Measurements from ENCODE around the gene METTL25B.

The METTL25B gene

DNA sequence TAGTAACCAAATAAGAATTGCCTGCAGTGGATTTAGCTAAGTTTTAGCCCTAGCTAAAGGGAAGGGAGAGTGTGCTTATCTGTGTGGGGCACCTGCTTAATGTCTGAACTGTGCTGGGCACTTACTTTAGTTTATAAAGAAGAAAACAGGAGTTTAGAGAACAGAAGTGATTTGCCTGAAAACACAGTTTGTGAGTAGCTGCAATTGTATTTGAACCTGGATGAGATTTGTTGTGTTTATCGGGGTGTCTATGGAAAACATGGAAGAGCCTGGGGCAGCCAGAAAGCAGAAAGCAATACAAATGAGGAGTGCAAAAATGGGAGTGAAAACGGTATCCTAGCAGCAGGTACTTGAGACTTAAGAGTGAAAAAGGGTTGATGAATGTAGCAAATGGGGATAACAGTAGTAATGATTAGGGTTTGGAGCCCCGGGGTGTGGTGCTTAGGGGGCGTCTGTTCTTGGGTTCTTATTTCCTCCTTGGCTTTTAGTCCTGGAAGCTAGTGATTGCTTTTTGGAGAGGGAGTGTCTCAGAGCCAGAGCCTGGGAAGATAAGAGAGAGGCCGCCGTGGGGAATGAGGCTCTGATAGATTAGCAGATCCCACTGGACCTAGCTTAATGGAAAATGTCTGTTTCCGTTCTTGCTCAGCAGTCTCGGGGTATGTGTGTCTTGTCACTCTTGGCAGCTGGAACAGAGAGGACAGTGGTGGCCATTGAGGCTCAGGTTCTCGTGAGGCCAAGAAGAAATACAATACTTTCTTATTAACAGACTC is 44.6 kb downstream of the METTL25B start:
- no peak for FAIRE-seq

DNA sequence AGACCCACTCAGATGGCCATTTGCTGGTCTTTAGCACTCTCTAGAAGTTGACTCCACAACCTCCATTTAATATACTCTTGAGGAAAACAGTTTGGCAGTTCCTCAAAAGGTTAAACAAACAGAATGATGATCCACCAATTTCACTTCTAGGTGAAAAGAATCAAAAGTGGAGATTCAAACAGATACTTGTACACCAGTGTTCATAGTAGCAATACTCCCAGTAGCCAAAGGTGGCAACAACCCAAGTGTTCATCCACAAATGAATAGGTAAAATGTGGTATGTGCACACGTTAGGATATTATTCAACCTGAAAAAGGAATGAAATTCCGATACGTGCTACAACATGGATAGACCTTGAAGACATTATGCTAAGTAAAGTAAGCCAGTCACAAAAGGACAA is 45.3 kb downstream of the METTL25B start:
- FAIRE-seq: no peak

DNA sequence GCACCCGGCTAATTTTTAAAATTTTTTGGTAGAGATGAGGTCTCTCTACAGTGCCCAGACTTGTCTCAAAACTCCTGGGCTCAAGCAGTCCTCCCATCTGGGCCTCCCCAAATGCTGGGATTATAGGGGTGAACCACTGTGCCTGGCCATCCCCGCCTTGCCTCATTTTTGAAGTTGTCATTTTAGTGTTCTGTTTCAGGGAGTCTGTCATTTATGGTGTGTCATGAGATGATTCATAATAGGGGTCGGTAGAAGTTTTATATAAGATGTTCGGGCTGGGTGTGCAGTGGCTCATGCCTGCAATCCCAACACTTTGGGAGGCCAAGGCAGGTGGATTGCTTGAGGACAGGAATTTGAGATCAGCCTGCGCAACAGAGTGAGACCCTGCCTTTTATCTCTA is 47.5 kb downstream of the METTL25B start:
- no peak for FAIRE-seq

DNA sequence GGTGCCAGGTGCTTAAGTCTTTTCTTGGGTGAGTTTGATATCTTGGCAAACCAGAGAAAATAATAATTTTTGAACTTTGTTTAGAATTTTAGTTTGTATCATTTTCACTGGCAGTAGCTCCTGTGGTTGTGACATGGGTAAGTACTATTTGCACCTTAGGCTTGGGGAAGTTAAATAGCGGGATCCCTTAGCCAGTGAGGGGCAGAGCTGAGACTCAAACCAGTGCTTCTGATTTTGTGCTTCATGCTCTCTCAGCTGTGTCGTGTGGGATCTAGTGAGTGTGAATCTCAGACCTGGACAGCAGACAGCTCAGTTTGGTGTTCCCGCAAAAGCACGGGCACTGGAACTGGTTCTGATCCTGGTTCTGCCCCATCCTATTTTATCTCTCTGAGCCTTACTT is 48.7 kb downstream of the METTL25B start:
- FAIRE-seq: no peak

DNA sequence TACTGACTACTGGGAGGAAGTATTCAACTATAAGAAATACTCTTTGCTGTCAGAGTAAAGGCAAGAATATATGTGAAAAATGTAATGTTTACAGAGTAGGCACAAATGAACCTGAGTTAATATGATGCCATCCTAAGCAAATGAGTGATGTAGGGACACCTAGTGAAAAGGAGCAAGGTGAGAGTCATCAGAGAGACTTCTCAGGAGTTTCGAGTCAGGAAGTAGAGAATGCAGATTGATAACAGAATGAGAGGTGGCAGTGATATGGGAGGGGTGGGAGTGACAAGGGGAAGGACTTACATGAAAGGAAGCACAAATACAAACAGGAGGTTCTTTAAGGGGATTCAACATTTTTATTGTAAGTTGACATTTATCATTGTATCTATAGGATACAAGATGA is 49.3 kb downstream of the METTL25B start:
- no peak for FAIRE-seq

DNA sequence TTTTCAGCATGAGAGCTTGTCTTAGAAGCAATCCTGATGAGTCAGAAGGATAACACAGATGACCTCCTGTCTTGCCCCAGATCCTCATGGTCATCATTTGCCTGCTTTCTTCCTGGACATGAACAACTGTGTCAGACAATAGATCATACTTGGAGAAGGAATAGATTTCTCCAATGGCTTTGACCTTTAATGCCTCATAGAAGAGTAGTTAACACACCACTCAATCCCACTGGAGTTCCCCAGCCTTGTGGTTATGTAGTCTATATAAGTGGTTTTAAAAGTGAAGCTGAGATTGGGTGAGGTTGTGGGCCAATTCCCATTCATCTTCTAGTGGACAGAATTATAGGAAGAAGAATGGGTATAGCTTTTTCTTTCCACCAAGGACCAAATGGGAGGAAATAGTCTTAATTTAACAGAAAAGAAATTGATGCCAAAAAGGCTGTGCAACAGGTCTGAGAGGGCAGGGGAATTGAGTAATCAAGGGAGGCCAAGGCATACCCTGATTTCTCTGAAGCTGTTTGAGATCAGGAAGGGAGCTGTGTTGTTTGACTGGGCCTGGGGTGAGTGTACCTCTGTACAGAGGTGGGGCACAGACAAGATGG is 53.4 kb downstream of the METTL25B start:
- no peak for FAIRE-seq

DNA sequence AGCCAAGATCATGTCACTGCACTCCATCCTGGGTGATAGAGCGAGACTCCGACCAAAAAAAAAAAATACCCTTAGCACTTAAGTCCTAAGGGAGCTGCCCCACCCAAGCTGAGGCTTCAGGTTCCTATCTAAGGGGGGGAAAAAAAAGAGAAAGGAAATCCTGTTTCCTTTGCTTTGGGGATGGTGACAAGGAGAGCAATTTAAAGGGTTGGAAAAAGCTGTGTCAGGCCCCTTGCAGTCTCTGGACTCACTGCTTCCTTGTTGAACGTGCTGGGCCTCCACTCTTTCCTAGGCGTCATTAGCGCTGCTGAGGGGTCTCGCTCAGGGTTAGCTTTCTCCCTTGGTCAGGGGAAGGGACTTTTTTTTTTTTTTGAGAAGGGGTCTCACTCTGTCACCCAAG is 57.2 kb downstream of the METTL25B start:
- no peak for FAIRE-seq

Measured in endometrium (tissue), 2 donors.